Measurements from ENCODE around the gene MED16. TPM values are rescaled to one million over a fixed set of nuclear protein-coding genes. Genes with fewer than 3 reads are reported as not detected.
"Not testable (repeated sequence)": the region's sequence is repeated elsewhere in the genome, so short reads cannot be mapped to it uniquely, and the experiment has no call there.

The MED16 gene
- polyA plus RNA-seq, 1 experiment = 22.7 TPM

DNA sequence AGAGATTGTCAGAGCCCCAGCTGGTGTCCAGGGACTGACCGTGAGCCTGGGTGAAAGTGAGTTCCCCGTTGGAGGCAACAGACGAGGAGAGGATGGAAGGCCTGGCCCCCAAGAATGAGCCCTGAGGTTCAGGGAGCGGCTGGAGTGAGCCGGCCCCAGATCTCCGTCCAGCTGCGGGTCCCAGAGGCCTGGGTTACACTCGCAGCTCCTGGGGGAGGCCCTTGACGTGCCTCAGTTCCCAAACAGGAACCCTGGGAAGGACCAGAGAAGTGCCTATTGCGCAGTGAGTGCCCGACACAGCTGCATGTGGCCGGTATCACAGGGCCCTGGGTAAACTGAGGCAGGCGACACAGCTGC is 42.0 kb downstream of the MED16 start:
- peak overlapping the region; percentile 7; the same call in 1 of the 2 replicates for H3K4me3 ChIP-seq (ENCODE audit: low read depth, low read length)
- CTCF ChIA-PET = interaction anchor here (1.1 kb wide), 1 partner anchor 81 kb away, joined by 9 read pairs; no protein-coding TSS in a partner anchor
- DNase-seq (ENCODE audit: low read depth, low spot score) = no peak
- H3K9me3 ChIP-seq (ENCODE audit: control insufficient read depth, insufficient read depth, low read length) = no peaks in the 10 kb centered on the region; the same call in 1 of the 2 replicates
- TF ChIP-seq, protein P1, sequence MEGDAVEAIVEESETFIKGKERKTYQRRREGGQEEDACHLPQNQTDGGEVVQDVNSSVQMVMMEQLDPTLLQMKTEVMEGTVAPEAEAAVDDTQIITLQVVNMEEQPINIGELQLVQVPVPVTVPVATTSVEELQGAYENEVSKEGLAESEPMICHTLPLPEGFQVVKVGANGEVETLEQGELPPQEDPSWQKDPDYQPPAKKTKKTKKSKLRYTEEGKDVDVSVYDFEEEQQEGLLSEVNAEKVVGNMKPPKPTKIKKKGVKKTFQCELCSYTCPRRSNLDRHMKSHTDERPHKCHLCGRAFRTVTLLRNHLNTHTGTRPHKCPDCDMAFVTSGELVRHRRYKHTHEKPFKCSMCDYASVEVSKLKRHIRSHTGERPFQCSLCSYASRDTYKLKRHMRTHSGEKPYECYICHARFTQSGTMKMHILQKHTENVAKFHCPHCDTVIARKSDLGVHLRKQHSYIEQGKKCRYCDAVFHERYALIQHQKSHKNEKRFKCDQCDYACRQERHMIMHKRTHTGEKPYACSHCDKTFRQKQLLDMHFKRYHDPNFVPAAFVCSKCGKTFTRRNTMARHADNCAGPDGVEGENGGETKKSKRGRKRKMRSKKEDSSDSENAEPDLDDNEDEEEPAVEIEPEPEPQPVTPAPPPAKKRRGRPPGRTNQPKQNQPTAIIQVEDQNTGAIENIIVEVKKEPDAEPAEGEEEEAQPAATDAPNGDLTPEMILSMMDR (IDR thresholded peaks at IDR 0.05; ENCODE audit: low read depth, low read length) = no peak
- POLR2A ChIA-PET = interaction anchor here (0.5 to 1.2 kb wide), 5 partner anchors 9 to 133 kb away, joined by 3 to 8 read pairs (median 6); partner anchors contain the start of gene WDR18
- H3K27ac ChIP-seq (ENCODE audit: low read depth, low read length) = peak overlapping the region; percentile 82
- peaks cover 23% of the 10 kb centered on the region for H3K27me3 ChIP-seq (ENCODE audit: control insufficient read depth, insufficient read depth, low read length)

GRCh38 chr19:850221-850978 is 42.6 kb downstream of the MED16 start:
- ChIA-PET POLR2A (interaction anchor here (0.5 to 1.2 kb wide), 5 partner anchors 9 to 134 kb away, joined by 3 to 8 read pairs (median 6); partner anchors contain the start of gene WDR18), CTCF (interaction anchor here (0.5 to 1.1 kb wide), 2 partner anchors 80 to 331 kb away, joined by 5 to 9 read pairs; no protein-coding TSS in a partner anchor)
- Histone ChIP-seq H3K27me3 (ENCODE audit: control insufficient read depth, insufficient read depth, low read length) (peaks cover 23% of the 10 kb centered on the region), H3K4me3 (ENCODE audit: low read depth, low read length) (peak overlapping the region; percentile 7; the same call in 1 of the 2 replicates), H3K9me3 (ENCODE audit: control insufficient read depth, insufficient read depth, low read length) (no peaks in the 10 kb centered on the region; the same call in 1 of the 2 replicates), H3K27ac (ENCODE audit: low read depth, low read length) (peak overlapping the region; percentile 82)
- TF ChIP-seq, protein P1 (IDR thresholded peaks at IDR 0.05; ENCODE audit: low read depth, low read length) = no peak
- peak; percentile 56 for DNase-seq (ENCODE audit: low read depth, low spot score)

DNA sequence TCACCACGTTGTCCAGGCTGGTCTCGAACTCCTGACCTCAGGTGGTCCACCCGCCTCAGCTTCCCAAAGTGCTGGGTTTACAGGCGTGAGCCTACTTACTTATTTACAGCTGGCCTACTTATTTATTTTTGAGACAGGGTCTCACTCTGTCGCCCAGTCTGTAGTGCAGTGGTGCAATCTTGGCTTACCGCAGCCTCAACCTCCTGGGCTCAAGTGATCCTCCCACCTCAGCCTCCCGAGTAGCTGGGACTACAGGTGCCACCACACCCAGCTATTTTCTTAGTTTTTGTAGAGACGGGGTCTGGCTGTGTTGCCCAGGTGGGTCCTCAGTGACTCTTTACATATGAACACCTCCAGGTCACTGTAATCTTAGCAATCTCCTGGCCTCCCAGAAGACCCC is 43.8 kb downstream of the MED16 start:
- H3K27me3 ChIP-seq (ENCODE audit: control insufficient read depth, insufficient read depth, low read length) = peaks cover 28% of the 10 kb centered on the region
- ChIA-PET POLR2A (interaction anchor here (2.0 kb wide), 1 partner anchor 46 kb away, joined by 5 read pairs; no protein-coding TSS in a partner anchor), CTCF (interaction anchor here (0.5 to 0.9 kb wide), 2 partner anchors 9 to 152 kb away, joined by 3 to 4 read pairs; no protein-coding TSS in a partner anchor)
- not testable (repeated sequence) for DNase-seq (ENCODE audit: low read depth, low spot score); H3K9me3 ChIP-seq (ENCODE audit: control insufficient read depth, insufficient read depth, low read length); H3K4me3 ChIP-seq (ENCODE audit: low read depth, low read length); H3K27ac ChIP-seq (ENCODE audit: low read depth, low read length)

DNA sequence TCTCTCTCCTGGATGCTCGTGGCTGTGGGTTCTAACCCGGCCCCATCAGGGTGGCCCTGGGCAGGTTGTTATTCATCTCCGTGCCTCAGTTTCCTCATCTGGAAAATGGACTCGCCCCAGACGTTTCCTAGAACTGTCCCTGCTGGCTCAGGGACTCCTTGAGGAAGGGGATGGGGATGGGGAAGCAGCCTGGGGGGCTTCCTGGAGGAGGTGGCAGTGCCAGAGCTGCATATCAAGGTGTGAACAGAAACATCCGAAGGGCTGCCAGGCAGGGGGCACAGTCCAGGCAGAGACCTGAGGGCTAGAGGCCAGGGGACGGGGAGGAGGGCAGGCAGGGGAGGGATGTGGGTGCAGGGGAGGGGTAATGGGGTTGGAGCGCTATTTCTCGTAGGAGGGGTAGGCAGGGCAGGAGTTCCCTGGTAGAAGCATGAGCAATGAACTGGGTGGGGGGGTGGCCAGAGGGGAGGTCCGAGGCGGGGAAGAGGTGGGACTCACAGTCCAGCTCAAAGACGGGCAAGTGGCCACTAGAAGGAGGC is 44.5 kb downstream of the MED16 start:
- Histone ChIP-seq H3K27me3 (ENCODE audit: control insufficient read depth, insufficient read depth, low read length) (peaks cover 33% of the 10 kb centered on the region), H3K9me3 (ENCODE audit: control insufficient read depth, insufficient read depth, low read length) (no peaks in the 10 kb centered on the region; the same call in 1 of the 2 replicates), H3K4me3 (ENCODE audit: low read depth, low read length) (no peak overlapping the region), H3K27ac (ENCODE audit: low read depth, low read length) (no peak overlapping the region)
- ChIA-PET POLR2A (interaction anchor here (0.7 to 2.0 kb wide), 2 partner anchors 46 to 149 kb away, joined by 3 to 5 read pairs; no protein-coding TSS in a partner anchor), CTCF (interaction anchor here (0.9 kb wide), 1 partner anchor 153 kb away, joined by 3 read pairs; no protein-coding TSS in a partner anchor)
- TF ChIP-seq, protein P1 (IDR thresholded peaks at IDR 0.05; ENCODE audit: low read depth, low read length) = no peak
- no peak for DNase-seq (ENCODE audit: low read depth, low spot score)

DNA sequence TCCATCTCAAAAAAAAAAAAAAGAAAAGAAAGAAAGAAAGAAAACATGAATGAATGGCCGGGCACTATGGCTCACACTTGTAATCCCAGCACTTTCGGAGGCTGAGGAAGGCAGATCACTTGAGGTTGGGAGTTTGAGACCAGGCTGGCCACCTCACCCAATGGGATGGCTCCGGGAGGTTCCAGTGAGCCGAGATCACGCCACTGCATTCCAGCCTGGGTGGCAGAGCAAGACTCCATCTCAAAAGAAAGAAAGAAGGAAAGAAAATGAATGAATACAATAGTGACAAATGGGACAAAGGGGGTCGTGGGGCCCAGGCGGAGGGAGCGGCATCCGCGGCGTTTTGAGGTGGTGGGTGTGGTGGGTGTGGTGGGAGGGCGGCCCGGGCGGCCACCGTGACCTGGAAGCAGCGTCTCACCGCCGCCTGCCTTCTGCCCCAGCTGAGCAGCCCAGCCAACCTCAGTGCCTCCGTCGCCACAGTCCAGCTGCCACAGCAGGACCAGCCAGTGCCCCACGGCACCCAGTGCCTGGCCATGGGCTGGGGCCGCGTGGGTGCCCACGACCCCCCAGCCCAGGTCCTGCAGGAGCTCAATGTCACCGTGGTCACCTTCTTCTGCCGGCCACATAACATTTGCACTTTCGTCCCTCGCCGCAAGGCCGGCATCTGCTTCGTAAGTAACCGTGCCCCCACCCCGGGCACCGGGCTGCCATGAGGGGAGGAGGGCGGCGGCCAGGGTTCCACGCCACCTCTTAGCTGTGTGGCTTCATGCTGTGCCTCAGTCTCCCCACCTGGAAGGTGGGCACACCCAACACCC is 47.1 kb downstream of the MED16 start:
- H3K27ac ChIP-seq (ENCODE audit: low read depth, low read length) = no peak overlapping the region
- CTCF ChIA-PET = interaction anchor here (1.1 kb wide), 1 partner anchor 76 kb away, joined by 5 read pairs; no protein-coding TSS in a partner anchor
- no peak for DNase-seq (ENCODE audit: low read depth, low spot score)
- peaks cover 26% of the 10 kb centered on the region for H3K27me3 ChIP-seq (ENCODE audit: control insufficient read depth, insufficient read depth, low read length)
- TF ChIP-seq, protein P1 (IDR thresholded peaks at IDR 0.05; ENCODE audit: low read depth, low read length) = no peak
- no peak overlapping the region for H3K4me3 ChIP-seq (ENCODE audit: low read depth, low read length)
- H3K9me3 ChIP-seq (ENCODE audit: control insufficient read depth, insufficient read depth, low read length) = no peaks in the 10 kb centered on the region; the same call in 1 of the 2 replicates
- POLR2A ChIA-PET = interaction anchor here (0.6 kb wide), 1 partner anchor 44 kb away, joined by 13 read pairs; no protein-coding TSS in a partner anchor

Data from AG04450 (cell line).